ENCODE results near the gene ZNF536.

DNA sequence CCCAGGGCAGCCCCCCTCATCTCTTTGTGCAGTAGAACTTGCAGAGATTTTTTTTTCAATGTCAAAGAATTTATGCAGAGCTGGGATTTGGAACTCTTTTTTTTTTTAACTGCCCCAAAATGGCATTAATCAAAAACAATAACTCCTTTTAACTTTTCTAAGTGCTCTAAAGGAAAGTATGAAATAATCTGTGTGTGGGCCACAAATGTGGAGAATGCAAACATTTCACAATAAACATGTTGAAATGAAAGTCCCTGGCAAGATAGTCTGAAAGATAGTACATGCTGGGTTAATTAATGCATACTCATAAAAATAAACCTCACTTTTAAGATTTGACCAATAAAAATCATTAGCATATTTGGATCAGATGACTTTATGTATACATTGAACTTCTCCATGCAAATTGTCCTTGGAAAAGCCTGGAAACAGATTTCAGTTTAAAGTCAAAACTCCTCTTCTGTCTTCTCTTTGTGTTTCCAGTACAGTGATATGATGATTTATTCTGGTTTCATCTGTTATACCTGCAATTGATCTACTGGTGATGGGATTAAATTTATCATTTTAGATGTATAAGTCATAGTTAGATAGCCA lies 30.5 kb upstream of the ZNF536 start:
- TF ChIP-seq POLR2AphosphoS5 (IDR thresholded peaks at IDR 0.05; ENCODE audit: insufficient read depth, low read depth, low read length) (no peak), POLR2A (IDR thresholded peaks at IDR 0.05; ENCODE audit: low read depth, low read length) (no peak), MYC (IDR thresholded peaks at IDR 0.05; ENCODE audit: low read depth, low read length) (no peak)
- TF ChIP-seq, protein P1, sequence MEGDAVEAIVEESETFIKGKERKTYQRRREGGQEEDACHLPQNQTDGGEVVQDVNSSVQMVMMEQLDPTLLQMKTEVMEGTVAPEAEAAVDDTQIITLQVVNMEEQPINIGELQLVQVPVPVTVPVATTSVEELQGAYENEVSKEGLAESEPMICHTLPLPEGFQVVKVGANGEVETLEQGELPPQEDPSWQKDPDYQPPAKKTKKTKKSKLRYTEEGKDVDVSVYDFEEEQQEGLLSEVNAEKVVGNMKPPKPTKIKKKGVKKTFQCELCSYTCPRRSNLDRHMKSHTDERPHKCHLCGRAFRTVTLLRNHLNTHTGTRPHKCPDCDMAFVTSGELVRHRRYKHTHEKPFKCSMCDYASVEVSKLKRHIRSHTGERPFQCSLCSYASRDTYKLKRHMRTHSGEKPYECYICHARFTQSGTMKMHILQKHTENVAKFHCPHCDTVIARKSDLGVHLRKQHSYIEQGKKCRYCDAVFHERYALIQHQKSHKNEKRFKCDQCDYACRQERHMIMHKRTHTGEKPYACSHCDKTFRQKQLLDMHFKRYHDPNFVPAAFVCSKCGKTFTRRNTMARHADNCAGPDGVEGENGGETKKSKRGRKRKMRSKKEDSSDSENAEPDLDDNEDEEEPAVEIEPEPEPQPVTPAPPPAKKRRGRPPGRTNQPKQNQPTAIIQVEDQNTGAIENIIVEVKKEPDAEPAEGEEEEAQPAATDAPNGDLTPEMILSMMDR (IDR thresholded peaks at IDR 0.05; ENCODE audit: extremely low read depth in 1 of 2, insufficient read depth in 1 of 2, low read depth in 1 of 2, low read length in 2 of 2) = no peak
